Hematopoietic multipotent progenitor cell (in vitro differentiated cells): ENCODE data around the gene NCAPD3. TPM values are rescaled to one million over a fixed set of nuclear protein-coding genes. Genes with fewer than 3 reads are reported as not detected.
"Not testable (repeated sequence)": the region's sequence is repeated elsewhere in the genome, so short reads cannot be mapped to it uniquely, and the experiment has no call there.

Source experiments
- DNase-seq, 3 donors: peaks; one replicate each; pipeline ENCODE4 v3.0.0-alpha.2; 2011 to 2015; ENCODE audit warnings: low read depth in 2 of 3, low spot score in 2 of 3
- total RNA-seq: library from RNA; depleted of rRNA; stranded (reverse); fragments of >200 nt; gene quantifications from one replicate; pipeline ENCODE4 v1.2.3, GENCODE V29; 2012

The NCAPD3 gene
- 24.0 TPM for total RNA-seq

DNA sequence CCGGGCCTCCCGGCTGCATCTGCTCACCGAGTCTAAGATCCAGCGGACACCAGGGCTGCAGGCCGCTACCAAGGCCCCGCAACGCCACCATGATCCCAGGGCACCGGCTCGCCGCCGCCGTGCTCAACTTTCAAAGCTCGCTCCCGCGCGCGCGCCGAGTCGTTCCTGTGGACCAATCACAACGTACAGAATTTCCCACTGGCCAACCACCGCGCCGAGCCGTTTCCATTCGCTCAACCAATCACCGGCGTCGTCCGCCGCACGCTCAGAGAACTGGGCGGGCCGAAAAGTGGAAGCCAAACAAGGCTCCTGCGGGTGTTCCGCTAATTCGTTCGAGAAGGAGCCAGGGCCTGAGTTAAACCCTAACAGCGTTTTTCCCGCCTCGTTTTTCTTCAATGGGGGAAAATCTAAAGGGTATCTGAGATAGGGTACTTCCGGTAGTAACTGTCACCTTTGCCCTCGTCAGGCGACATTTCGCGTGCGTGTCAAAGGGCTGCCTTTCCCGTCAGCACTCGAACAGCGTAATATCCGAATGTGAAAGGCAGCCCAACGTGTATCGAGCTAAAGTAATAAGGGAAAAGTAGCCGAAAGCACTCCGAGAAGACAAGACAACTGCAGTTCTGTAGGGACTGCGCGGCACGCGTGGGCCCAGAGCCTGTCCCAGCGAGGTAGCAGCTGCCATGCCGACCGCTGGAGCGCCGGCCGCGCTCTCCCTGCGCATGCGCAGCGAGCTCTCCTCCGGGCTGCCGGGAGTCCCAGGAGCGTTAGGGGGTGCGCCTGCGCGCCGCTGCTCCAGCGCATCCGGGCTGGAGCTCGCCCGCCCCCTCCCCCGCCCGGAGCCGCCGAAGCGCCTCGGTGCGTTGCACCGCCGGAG, at the start of gene NCAPD3, which contains the start of gene VPS26B:
Gene NCAPD3, minus strand, starts transcription at position 132 of the 874 bp plus-strand sequence. Its CDS starts 41 bp downstream, at position 91.
Gene VPS26B, plus strand, starts transcription at position 836 of the 874 bp plus-strand sequence. CDS start 452 bp downstream, outside the sequence.
- DNase-seq, result peak; percentile 89 to 98 (median 96)

DNA sequence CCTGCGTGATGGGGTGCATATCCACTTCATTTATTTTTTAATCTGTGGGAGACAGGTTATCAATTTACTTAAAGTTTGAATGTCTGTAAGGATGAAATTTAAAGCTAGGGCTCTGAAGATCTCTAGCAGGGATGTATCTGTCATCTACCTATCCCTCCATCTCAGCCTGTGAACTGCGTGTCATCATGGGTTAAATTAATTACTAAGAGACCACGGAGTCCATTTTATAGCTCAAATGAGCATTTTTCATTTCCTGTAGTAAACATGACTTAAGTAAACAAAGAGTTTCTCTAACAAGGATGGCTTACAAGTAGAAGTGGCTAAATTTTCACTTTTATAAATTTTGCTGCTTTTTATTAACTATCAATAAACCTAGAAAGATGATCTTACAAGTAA, 49.5 kb upstream of the NCAPD3 start:
- no peak for DNase-seq

- no peak for DNase-seq
These were observed 48.9 kb upstream of the NCAPD3 start for GRCh38 chr11:134272381-134273316.

DNA sequence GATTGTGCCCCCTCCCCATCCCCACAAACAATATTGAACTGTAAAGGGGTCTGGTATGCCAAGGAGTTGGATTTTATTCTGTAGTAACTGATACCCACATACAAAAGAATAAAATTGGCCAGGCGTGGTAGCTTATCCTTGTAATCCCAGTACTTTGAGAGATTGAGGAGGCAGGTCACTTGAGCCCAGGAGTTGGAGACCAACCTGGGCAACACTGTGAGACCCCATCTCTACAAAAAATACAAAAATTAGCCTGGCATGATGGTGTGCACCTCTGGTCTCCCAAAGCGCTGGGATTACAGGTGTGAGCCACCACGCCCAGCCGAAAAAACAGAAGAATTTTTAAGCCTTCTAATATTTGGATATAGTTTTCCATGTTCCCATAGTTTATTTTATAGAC, 48.2 kb upstream of the NCAPD3 start:
- DNase-seq, result no peak

GRCh38 chr11:134270250-134270714, 46.5 kb upstream of the NCAPD3 start:
- peak in 2 of 3 donors; percentile 63 to 70 for DNase-seq

- no peak for DNase-seq
These were observed 44.2 kb upstream of the NCAPD3 start for GRCh38 chr11:134267966-134268365.

- no peak for DNase-seq
These were observed 43.7 kb upstream of the NCAPD3 start for GRCh38 chr11:134267461-134267860.

DNA sequence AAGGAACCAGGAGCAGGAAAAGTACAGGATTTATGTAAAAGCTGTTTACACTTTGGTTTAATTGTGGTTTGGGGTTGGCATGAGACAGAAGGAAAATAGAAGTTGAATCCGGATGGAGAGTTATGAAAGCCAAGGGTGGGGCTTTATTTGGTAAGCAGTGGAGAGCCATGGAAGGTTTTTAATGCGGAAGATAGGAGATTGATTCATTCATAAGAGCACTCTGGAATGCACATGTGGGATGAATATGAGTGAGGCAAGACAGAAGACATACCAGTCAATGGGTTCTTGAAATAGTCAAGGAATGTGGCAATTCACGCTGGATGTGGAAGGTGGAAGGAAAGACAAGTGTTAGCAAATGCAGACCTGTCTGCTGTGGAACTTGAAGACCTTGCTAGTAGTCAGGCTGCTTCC, 43.1 kb upstream of the NCAPD3 start:
- DNase-seq, result no peak

DNA sequence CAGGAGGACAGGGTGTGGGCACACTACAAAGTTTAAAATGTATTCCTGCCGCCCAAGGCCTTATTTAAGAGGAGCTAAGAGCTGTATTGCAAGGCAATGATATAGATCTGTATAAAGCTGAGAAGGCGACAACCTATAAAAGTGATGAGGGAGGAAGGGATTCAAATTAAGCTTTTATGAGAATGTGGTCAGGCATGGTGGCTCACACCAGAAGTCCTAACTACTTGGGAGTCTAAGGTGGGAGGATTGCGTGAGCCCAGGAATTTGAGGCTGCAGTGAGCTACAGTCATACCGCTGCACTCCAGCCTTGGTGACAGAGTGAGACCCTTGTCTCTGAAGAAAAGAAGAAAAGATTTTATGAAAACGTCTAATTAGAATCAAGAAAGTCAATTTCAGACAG, 42.7 kb upstream of the NCAPD3 start:
- no peak for DNase-seq

DNA sequence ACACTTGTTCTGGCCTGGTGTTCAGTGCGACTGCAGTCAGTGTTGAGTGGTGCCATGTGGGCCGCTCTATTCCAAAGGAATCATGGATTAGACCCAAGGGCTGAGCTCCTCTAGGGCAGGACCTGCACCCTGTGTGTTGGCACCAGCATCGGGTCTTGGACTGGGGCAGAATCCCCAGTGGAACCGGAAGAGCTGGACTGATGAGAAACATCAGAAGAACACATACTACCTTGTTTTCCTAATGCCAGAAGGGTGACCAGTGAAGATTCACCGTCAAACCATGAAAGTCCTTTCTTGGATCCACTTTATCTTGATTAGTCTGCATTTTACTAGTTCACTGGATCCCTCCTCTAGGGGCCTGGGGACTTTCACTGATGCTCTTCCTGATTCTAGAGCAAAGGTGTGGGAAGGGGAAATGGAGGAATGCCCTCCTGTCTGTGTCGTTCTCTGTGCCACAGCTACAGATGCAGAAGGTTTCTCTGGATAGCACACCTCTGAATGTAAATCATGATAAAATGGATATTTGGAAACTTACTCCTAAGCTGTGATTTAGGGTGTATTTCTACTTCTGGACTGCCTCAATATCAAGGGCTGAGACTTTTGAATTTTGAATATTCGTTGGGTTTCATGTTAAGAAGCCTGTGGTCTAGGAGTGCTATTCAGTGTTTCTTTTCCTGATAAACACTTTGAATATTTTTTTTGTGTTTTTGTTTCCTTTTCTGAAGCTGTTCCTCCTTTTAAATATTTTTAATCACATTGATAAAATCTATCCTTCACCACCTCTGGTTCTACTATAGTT, 41.4 kb upstream of the NCAPD3 start:
- no peak for DNase-seq

DNA sequence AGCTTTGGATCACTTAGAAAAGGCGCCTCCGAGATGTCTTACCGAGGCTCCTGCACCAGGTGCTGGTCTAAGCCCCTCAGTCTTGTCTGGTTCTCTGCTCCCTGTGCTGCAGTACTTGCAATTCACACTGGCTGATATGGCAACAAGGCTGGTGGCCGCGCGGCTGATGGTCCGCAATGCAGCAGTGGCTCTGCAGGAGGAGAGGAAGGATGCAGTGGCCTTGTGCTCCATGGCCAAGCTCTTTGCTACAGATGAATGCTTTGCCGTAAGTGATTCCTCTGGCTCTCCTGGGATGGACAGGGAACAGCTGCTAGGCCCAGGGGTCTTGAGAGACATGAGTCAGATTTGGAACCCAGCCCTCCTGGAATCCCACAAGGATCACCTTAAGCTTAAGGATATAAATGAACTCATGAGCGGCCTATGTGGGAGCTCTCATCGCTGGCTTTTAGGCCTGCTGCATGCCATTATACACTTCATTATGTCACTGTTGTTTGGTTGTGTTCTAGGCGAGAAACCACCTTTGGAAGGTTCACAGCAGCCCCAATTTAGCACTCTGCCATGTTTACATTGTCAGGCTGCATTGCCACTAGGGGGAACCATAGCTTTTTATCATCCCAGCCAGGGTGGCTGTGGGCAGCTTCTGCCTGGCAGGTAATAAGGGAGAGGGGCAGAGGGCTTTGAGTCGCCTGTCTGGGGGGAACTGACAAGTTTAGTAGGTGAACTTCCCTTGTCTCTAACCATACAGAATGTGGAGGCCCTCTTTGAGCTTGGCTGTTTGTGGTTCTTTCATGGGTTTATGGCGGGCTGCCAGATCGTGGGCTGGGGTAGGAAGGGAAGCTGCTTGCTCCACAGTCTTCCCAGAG, 38.1 kb upstream of the NCAPD3 start:
- DNase-seq, result peak in 1 of 3 donors; percentile 48

GRCh38 chr11:134260983-134261382, 37.2 kb upstream of the NCAPD3 start:
- DNase-seq, result no peak

DNA sequence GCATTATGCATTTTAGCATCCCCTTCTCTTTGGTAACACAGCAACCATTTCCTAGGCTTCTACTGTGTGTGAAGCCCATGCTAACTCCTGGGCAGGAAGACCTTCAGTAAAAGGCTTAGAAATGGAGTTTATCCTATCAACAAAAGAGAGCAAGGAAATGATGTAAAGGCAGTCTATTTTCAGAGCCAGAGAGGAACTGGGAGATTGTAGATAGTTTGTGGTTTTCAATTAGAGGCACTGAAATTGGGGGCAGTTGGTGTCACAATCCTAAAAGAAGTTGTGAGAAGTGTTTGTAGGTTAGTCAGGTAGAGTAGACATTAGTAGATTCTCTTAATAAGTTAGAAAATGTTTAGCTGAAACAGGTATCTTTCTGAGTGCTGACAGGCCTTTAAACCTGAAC, 36.7 kb upstream of the NCAPD3 start:
- peak in 1 of 3 donors; percentile 32 for DNase-seq

- DNase-seq, result no peak
These were observed 34.8 kb upstream of the NCAPD3 start for GRCh38 chr11:134258577-134258976.

DNA sequence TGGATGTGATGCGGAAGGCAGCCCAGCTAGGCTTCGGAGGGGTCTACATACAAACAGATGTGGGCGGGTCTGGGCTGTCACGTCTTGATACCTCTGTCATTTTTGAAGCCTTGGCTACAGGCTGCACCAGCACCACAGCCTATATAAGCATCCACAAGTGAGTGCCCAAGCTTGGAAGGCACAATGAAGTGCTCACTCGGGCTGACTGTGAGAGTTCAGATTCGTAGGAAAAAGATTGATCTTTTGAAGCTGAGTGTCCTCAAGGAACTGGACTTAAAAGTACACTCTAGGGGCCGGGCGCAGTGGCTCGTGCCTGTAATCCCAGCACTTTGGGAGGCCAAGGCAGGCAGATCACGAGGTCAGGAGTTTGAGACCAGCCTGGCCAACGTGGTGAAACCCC, 33.3 kb upstream of the NCAPD3 start:
- no peak for DNase-seq

DNA sequence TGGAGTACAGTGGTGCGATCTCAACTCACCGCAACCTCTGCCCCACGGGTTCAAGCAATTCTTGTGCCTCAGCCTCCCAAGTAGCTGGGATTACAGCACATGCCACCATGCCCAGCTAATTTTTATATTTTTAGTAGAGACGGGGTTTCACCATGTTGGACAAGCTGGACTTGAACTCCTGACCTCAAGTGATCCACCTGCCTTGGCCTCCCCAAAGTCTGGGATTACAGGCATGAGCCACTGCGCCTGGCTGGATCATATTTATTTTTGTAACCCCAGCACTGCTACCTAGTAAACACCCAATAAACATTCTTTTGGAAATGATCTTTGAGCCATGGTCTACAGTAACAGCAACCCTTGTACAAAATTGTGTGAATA, 31.4 kb upstream of the NCAPD3 start:
- not testable (repeated sequence) for DNase-seq

- no peak for DNase-seq
These were observed 30.8 kb upstream of the NCAPD3 start for GRCh38 chr11:134254433-134255183.

DNA sequence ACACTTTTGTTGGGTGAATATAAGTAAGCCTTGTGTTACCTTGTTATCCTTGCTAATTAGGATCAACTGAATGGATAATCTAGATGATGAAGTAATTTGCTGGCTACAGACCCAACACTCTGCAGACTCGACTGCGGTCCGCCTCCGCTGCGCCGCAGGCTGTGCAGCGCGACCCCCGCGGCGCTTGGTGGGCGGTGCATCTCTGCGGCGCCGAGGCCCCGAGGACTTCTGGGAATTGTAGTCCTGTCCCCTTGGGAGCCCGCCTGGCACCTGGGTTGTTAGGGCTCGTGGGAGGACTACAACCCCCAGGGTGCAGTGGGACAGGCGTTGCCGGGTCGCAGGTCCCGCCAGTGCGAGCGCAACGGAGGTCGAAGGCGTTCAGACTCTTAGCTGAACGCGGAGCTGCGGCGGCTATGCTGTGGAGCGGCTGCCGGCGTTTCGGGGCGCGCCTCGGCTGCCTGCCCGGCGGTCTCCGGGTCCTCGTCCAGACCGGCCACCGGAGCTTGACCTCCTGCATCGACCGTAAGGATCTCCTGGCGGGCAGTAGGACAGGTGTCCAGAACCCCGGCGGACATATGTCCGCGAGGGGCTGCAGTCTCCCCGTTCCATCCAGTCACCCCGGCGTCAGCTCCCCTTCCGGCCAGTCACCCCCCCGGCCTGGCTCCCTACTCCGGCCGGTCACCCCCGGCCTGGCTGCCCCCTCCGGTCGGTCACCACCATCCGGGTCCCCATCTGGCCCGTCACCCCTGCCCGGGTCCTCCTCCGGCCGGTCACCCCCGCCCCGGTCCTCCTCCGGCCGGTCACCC, 29.6 kb upstream of the NCAPD3 start, which contains the start of the genes ACAD8 and THYN1:
Gene ACAD8, plus strand, starts transcription at position 381 of the 806 bp plus-strand sequence. Its CDS starts 33 bp downstream, at position 414.
Gene THYN1, minus strand, starts transcription at position 165 of the 806 bp plus-strand sequence. CDS start 470 bp downstream, outside the sequence.
- DNase-seq, result peak; percentile 85 to 98 (median 98)
